HepG2 (cell line): Measurements from ENCODE around the gene HAP1. TPM values are rescaled to one million over a fixed set of nuclear protein-coding genes. Genes with fewer than 3 reads are reported as not detected.

Experiments used
- ATAC-seq: fragments of 200-7000 bp; cut with Tn5 transposase; 3 replicates; pipeline ENCODE4 v1.9.1; 2020; ENCODE audit warnings: mild to moderate bottlenecking, moderate library complexity
- Bru-seq: library from RNA; stranded (reverse); fragments of 400-500 nt; gene quantifications from one replicate; lab custom pipeline; 2021; lab: Mats Ljungman, UMichigan
- BruChase-seq, 2 experiments: library from RNA; stranded (reverse); fragments of 400-500 nt; gene quantifications; one replicate each; lab custom pipeline; 2021; lab: Mats Ljungman, UMichigan
- BruUV-seq: library from RNA; stranded (reverse); fragments of 400-500 nt; replicated peaks from 2 replicates; lab custom pipeline; 2021; lab: Mats Ljungman, UMichigan
- CTCF ChIA-PET: fragments of 300-600 bp; formaldehyde crosslinking; extraction: SDS; loops from one replicate; lab custom pipeline; 2021; ENCODE audit warnings: low total read pairs, inconsistent platforms, low intra/inter-chr PET ratio; lab: Yijun Ruan, JAX
- POLR2A ChIA-PET: fragments of 350-600 bp; sonication (Branson Sonifier 250); formaldehyde crosslinking; loops from one replicate; lab custom pipeline; 2020; ENCODE audit warnings: antibody characterized with exemption, inconsistent platforms; lab: Yijun Ruan, JAX
- DNase-seq: peaks from one replicate; pipeline ENCODE4 v3.0.0-alpha.2; 2015; ENCODE audit warnings: low spot score
- FAIRE-seq: peaks from 3 replicates; lab custom pipeline; 2011; peaks lifted over from hg19 to GRCh38; lab: Jason Lieb, UNC
- H2AFZ ChIP-seq: one replicate; pipeline ENCODE4 v1.6.1; 2011; ENCODE audit warnings: low read length, inconsistent platforms
- H3K27ac ChIP-seq: fragments of 300-600 bp; 3 replicates; pipeline ENCODE4 v1.8.0; 2011; ENCODE audit warnings: mixed run types, mild to moderate bottlenecking, mixed read lengths, low read length, inconsistent platforms; ENCODE audit not compliant: insufficient read depth; ENCODE audit errors: extremely low read length
- H3K27me3 ChIP-seq, 2 experiments: fragments of 200-600 bp in 1 of 2; 2 replicates in 1 of 2; 3 replicates in 1 of 2; pipeline versions ENCODE4 v1.6.0 to v1.8.0; 2011; ENCODE audit warnings: low read length in 2 of 2, mild to moderate bottlenecking in 2 of 2, moderate library complexity in 2 of 2, inconsistent platforms in 1 of 2; ENCODE audit not compliant: insufficient read depth in 2 of 2, control insufficient read depth in 1 of 2
- H3K36me3 ChIP-seq, 2 experiments: fragments of 200-600 bp in 1 of 2; replicated peaks in 1 of 2; 2 replicates in 1 of 2; 3 replicates in 1 of 2; pipeline versions ENCODE4 v1.5.1 to v1.8.0; 2011; ENCODE audit warnings: low read length in 2 of 2, inconsistent platforms in 1 of 2; ENCODE audit not compliant: insufficient read depth in 2 of 2, control insufficient read depth in 1 of 2
- H3K4me1 ChIP-seq: 2 replicates; pipeline ENCODE4 v1.5.1; 2012; ENCODE audit warnings: low read length, inconsistent platforms; ENCODE audit not compliant: insufficient read depth
- H3K4me2 ChIP-seq: 2 replicates; pipeline ENCODE4 v1.6.0; 2011; ENCODE audit warnings: low read depth, low read length, inconsistent platforms
- H3K4me3 ChIP-seq, 3 experiments: fragments of 200-600 bp in 1 of 3; sonication (generic), shearing (Covaris generic) in 1 of 3; replicated peaks in 1 of 3; 2 replicates each; pipeline ENCODE4 v1.5.1; 2011 to 2016; ENCODE audit warnings: low read length in 3 of 3, inconsistent platforms in 2 of 3, low read depth in 2 of 3, mild to moderate bottlenecking in 2 of 3, control low read depth in 1 of 3, mixed read lengths in 1 of 3; ENCODE audit not compliant: insufficient read depth in 1 of 3
- H3K79me2 ChIP-seq: one replicate; pipeline ENCODE4 v1.6.1; 2011; ENCODE audit warnings: low read length, inconsistent platforms; ENCODE audit not compliant: insufficient read depth
- H3K9ac ChIP-seq: 2 replicates; pipeline ENCODE4 v1.6.0; 2011; ENCODE audit warnings: mild to moderate bottlenecking, low read depth, low read length, inconsistent platforms; ENCODE audit not compliant: insufficient read depth
- H3K9me3 ChIP-seq: 2 replicates; pipeline ENCODE4 v1.5.1; 2012; ENCODE audit warnings: mild to moderate bottlenecking, low read length
- H4K20me1 ChIP-seq: 2 replicates; pipeline ENCODE4 v1.6.0; 2011; ENCODE audit warnings: inconsistent platforms, mild to moderate bottlenecking, low read length, moderate library complexity; ENCODE audit not compliant: insufficient read depth
- AGO2 ChIP-seq: fragments of 200-400 bp; formaldehyde crosslinking; optimal IDR thresholded peaks from 2 replicates; pipeline ENCODE3; 2017; ENCODE audit warnings: mild to moderate bottlenecking, low read depth, low read length, moderate library complexity
- DNMT3B ChIP-seq: conservative IDR thresholded peaks from 2 replicates; pipeline ENCODE4 v1.6.1; 2016; ENCODE audit warnings: missing biosample characterization, control low read depth
- GABPB1 ChIP-seq: IDR thresholded peaks from 2 replicates; pipeline ENCODE4 v1.6.1; 2016; ENCODE audit warnings: mild to moderate bottlenecking, missing genetic modification reagents, moderate library complexity, missing compliant biosample characterization
- HOXA5 ChIP-seq: sonication (generic); formaldehyde crosslinking; IDR thresholded peaks from 2 replicates; pipeline ENCODE4 v1.4.0; 2020; ENCODE audit warnings: missing genetic modification reagents
- KLF15 ChIP-seq: sonication (generic); formaldehyde crosslinking; IDR thresholded peaks from 2 replicates; pipeline ENCODE4 v1.8.1; 2023; ENCODE audit warnings: borderline replicate concordance, mild to moderate bottlenecking, inconsistent platforms, missing genetic modification reagents, mixed read lengths
- MXI1 ChIP-seq: IDR thresholded peaks from 3 replicates; pipeline ENCODE4 v1.6.1; 2012; ENCODE audit warnings: low read depth, low read length, inconsistent platforms, borderline replicate concordance
- NFKB2 ChIP-seq: sonication (generic); formaldehyde crosslinking; IDR thresholded peaks from 2 replicates; pipeline ENCODE4 v1.4.0; 2020; ENCODE audit warnings: missing genetic modification reagents, borderline replicate concordance
- PATZ1 ChIP-seq: sonication (generic); formaldehyde crosslinking; IDR thresholded peaks from 2 replicates; pipeline ENCODE4 v1.4.0; 2020; ENCODE audit warnings: missing genetic modification reagents
- SUZ12 ChIP-seq: fragments of 150-350 bp; IDR thresholded peaks from 2 replicates; pipeline ENCODE4 v1.6.1; 2014; ENCODE audit warnings: low read depth, low read length
- ZNF460 ChIP-seq: sonication (generic); formaldehyde crosslinking; IDR thresholded peaks from 2 replicates; pipeline ENCODE4 v1.5.1; 2020; ENCODE audit warnings: missing genetic modification reagents, mild to moderate bottlenecking, borderline replicate concordance
- ZNF564 ChIP-seq: sonication (generic); formaldehyde crosslinking; IDR thresholded peaks from 2 replicates; pipeline ENCODE4 v1.8.1; 2023; ENCODE audit warnings: mild to moderate bottlenecking, missing genetic modification reagents
- ZNF724P ChIP-seq: sonication (generic); formaldehyde crosslinking; IDR thresholded peaks from 2 replicates; pipeline ENCODE4 v1.8.0; 2022; ENCODE audit warnings: missing genetic modification reagents, borderline replicate concordance
- WGBS: methylation state at CpG from one replicate; pipeline ENCODE4 v1.1.6; 2017; ENCODE audit warnings: low lambda C conversion rate; 5-methylcytosine and 5-hydroxymethylcytosine counted together
- in situ Hi-C: cut with HindIII; loops from 2 replicates; pipeline ENCODE4 v1.10.0; 2017; ENCODE audit warnings: low pct_unique_long_range_greater_than_20kb; ENCODE audit not compliant: extremely low pct_ligation_motif_present
- intact Hi-C: fragments of 100-400 bp; cut with micrococcal nuclease; formaldehyde crosslinking; loops from one replicate; pipeline ENCODE4 v1.10.0; 2022; ENCODE audit not compliant: unreplicated experiment
- long read RNA-seq, 2 experiments: library from RNA in 1 of 2; library from polyadenylated mRNA in 1 of 2; stranded (forward) in 1 of 2; unstranded in 1 of 2; transcript quantifications; one replicate each; pipeline ENCODE4 v2.0.0, GENCODE V29; 2019 to 2022
- polyA minus RNA-seq, 3 experiments: library from RNA; depleted of rRNA, polyadenylated mRNA; stranded (reverse); fragments of >200 nt; gene quantifications; 2 replicates each; pipeline ENCODE4 v1.2.3, GENCODE V29; 2011; ENCODE audit warnings: low replicate concordance in 1 of 3
- polyA plus RNA-seq, 8 experiments: library from polyadenylated mRNA; depleted of rRNA in 3 of 8; stranded (reverse) in 7 of 8; unstranded in 1 of 8; fragments of >200 nt; fragmentation: Illumina TruSeq in 4 of 8; extraction: Trizol in 4 of 8; gene quantifications; 2 replicates each; pipeline versions ENCODE4 v1.2.1 to v1.2.3, GENCODE V29; 2011 to 2016; ENCODE audit warnings: low read depth in 4 of 8, missing spikeins in 1 of 8, mixed read lengths in 1 of 8; ENCODE audit not compliant: insufficient read depth in 1 of 8
- total RNA-seq, 5 experiments: library from RNA; depleted of rRNA; stranded (reverse); fragments of >200 nt; fragmentation: Illumina TruSeq; extraction: Trizol; gene quantifications; 2 replicates each; pipeline ENCODE4 v1.2.3, GENCODE V29; 2016; ENCODE audit warnings: low read depth in 1 of 5
- TF ChIP-seq, protein P1 (sequence below): sonication (generic); formaldehyde crosslinking; IDR thresholded peaks from 2 replicates; pipeline ENCODE4 v1.4.0; 2020; ENCODE audit warnings: mild to moderate bottlenecking, missing genetic modification reagents

HAP1 gene, protein sequence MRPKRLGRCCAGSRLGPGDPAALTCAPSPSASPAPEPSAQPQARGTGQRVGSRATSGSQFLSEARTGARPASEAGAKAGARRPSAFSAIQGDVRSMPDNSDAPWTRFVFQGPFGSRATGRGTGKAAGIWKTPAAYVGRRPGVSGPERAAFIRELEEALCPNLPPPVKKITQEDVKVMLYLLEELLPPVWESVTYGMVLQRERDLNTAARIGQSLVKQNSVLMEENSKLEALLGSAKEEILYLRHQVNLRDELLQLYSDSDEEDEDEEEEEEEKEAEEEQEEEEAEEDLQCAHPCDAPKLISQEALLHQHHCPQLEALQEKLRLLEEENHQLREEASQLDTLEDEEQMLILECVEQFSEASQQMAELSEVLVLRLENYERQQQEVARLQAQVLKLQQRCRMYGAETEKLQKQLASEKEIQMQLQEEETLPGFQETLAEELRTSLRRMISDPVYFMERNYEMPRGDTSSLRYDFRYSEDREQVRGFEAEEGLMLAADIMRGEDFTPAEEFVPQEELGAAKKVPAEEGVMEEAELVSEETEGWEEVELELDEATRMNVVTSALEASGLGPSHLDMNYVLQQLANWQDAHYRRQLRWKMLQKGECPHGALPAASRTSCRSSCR
- 0.07 and 0.08 TPM in 2 replicates for total RNA-seq (2016; rRNA removed; fragmentation: Illumina TruSeq; extraction: Trizol)
- total RNA-seq (2016; cell fraction: cytosol; rRNA removed; fragmentation: Illumina TruSeq; extraction: Trizol; ENCODE audit: low read depth): not detected in 2 replicates
- 0.07 and 0.11 TPM in 2 replicates for total RNA-seq (2016; cell fraction: insoluble cytoplasmic fraction; rRNA removed; fragmentation: Illumina TruSeq; extraction: Trizol)
- total RNA-seq (2016; cell fraction: membrane; rRNA removed; fragmentation: Illumina TruSeq; extraction: Trizol): 0.03 TPM in 1 of 2 replicates, not detected in the other
- 0.12 TPM in 1 of 2 replicates, not detected in the other for total RNA-seq (2016; cell fraction: nucleus; rRNA removed; fragmentation: Illumina TruSeq; extraction: Trizol)
- 0.07 and 0.30 TPM in 2 replicates for polyA plus RNA-seq (2011; rRNA removed)
- 0.07 and 0.08 TPM in 2 replicates for polyA plus RNA-seq (2011; cell fraction: cytosol; rRNA removed)
- polyA plus RNA-seq (2011; cell fraction: nucleus; rRNA removed): 1.1 TPM in 2 replicates
- 0.13 and 0.19 TPM in 2 replicates for polyA plus RNA-seq (2012)
- not detected in 2 replicates for polyA plus RNA-seq (2016; cell fraction: cytosol; fragmentation: Illumina TruSeq; extraction: Trizol; ENCODE audit: low read depth)
- polyA plus RNA-seq (2016; cell fraction: insoluble cytoplasmic fraction; fragmentation: Illumina TruSeq; extraction: Trizol; ENCODE audit: low read depth): 0.11 TPM in 1 of 2 replicates, not detected in the other
- not detected in 2 replicates for polyA plus RNA-seq (2016; cell fraction: membrane; fragmentation: Illumina TruSeq; extraction: Trizol; ENCODE audit: low read depth)
- 0.11 and 0.15 TPM in 2 replicates for polyA plus RNA-seq (2016; cell fraction: nucleus; fragmentation: Illumina TruSeq; extraction: Trizol; ENCODE audit: insufficient read depth, low read depth)
- 0.07 TPM in 1 of 2 replicates, not detected in the other for polyA minus RNA-seq (2011; rRNA and poly(A)+ RNA removed; ENCODE audit: low replicate concordance)
- not detected in 2 replicates for polyA minus RNA-seq (2011; cell fraction: cytosol; rRNA and poly(A)+ RNA removed)
- polyA minus RNA-seq (2011; cell fraction: nucleus; rRNA and poly(A)+ RNA removed): 0.12 and 0.26 TPM in 2 replicates
- percentile 16 among the genes with signal in this experiment for Bru-seq, nascent RNA
- percentile 27 among the genes with signal in this experiment for BruChase-seq, experiment 1, labeled RNA remaining after a 6-hour chase
- BruChase-seq, experiment 2, labeled RNA remaining after a 2-hour chase: percentile 24 among the genes with signal in this experiment
- long read RNA-seq, experiment 1: 0 reads
- long read RNA-seq, experiment 2, partial matches to known transcripts: 0 of 2 reads
- long read RNA-seq, experiment 2, other reads (novel, unspliced or antisense): 2 of 2 reads

- POLR2A ChIA-PET: interaction anchor here (0.6 to 1.9 kb wide), 7 partner anchors 11 to 225 kb away, joined by 3 to 6 read pairs (median 4); partner anchors contain the start of genes EIF1, JUP and P3H4
- Histone ChIP-seq H3K9ac (no peak within 1 kb of the TSS), H3K27ac (no peak within 1 kb of the TSS)
- TF ChIP-seq ZNF460 (no peak), DNMT3B (CRISPR knock-in tag) (no peak), HOXA5 (CRISPR knock-in tag) (peak; percentile 26; the same call in 1 of the 2 replicates), SUZ12 (no peak), NFKB2 (peak; percentile 44; the same call in 1 of the 2 replicates), KLF15 (CRISPR knock-in tag) (no peak), MXI1 (no peak), PATZ1 (peak; percentile 80; the same call in 1 of the 2 replicates), ZNF724P (CRISPR knock-in tag) (peak; percentile 74; the same call in 1 of the 2 replicates), ZNF564 (CRISPR knock-in tag) (0 out of 2 replicates have a peak, but pooled peaks have one; percentile 38), AGO2 (no peak), GABPB1 (peak; percentile 61)
- TF ChIP-seq, protein P1, sequence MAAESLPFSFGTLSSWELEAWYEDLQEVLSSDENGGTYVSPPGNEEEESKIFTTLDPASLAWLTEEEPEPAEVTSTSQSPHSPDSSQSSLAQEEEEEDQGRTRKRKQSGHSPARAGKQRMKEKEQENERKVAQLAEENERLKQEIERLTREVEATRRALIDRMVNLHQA (CRISPR knock-in tag): no peak
These were observed at the start of gene HAP1 for GRCh38 chr17:41734139-41734948. Gene HAP1 (minus strand): TSS chr17:41734643. CDS start chr17:41734634, 9 bp downstream.

More at GRCh38 chr17:41734139-41734948, at the start of gene HAP1:
- H4K20me1 ChIP-seq: no peaks in the 10 kb centered on the region
- no peaks in the 10 kb centered on the region for H3K36me3 ChIP-seq
- in situ Hi-C loops (no loop called here), intact Hi-C loops (no loop called here)
- DNase-seq: no peak
- ATAC-seq: peak; percentile 57
- peak within 1 kb of the TSS; percentile 48 to 72 (median 58) for H3K4me3 ChIP-seq
- H2AFZ ChIP-seq: no peak within 1 kb of the TSS
- CTCF ChIA-PET: no interaction called here
- no peaks in the 10 kb centered on the region for H3K79me2 ChIP-seq
- H3K4me1 ChIP-seq: peaks cover 26% of the 10 kb centered on the region
- BruUV-seq: no TSS peak
- H3K27me3 ChIP-seq: peaks cover 25 to 74% of the 10 kb centered on the region in 2 experiments
- WGBS: 3% methylated on average over 44 of the region's 77 CpGs
- no peaks in the 10 kb centered on the region for H3K9me3 ChIP-seq
- H3K4me2 ChIP-seq: peak within 1 kb of the TSS; percentile 76
- no peak for FAIRE-seq
